DND-41 (cell line): ENCODE results near the gene MRGPRX2.

Source experiments
- ATAC-seq: fragments of 200-7000 bp; cut with Tn5 transposase; 3 replicates; pipeline ENCODE4 v1.9.1; 2021; ENCODE audit warnings: low read depth; ENCODE audit not compliant: insufficient read depth
- DNase-seq: peaks from one replicate; pipeline ENCODE4 v3.0.0-alpha.2; 2020
- H2AFZ ChIP-seq: 2 replicates; pipeline ENCODE4 v1.6.0; 2012; ENCODE audit warnings: low read depth, low read length
- H3K27ac ChIP-seq: 2 replicates; pipeline ENCODE4 v1.5.1; 2012; ENCODE audit warnings: low read length, inconsistent platforms
- H3K27me3 ChIP-seq: fragments of 200-600 bp; sonication (generic); 2 replicates; pipeline ENCODE4 v1.6.0; 2012; ENCODE audit warnings: low read length, mild to moderate bottlenecking, inconsistent platforms; ENCODE audit not compliant: insufficient read depth, poor library complexity
- H3K36me3 ChIP-seq: 2 replicates; pipeline ENCODE4 v1.5.1; 2012; ENCODE audit warnings: low read length, inconsistent platforms; ENCODE audit not compliant: insufficient read depth
- H3K4me1 ChIP-seq: 2 replicates; pipeline ENCODE4 v1.5.1; 2012; ENCODE audit warnings: mild to moderate bottlenecking, low read length; ENCODE audit not compliant: insufficient read depth
- H3K4me2 ChIP-seq: 2 replicates; pipeline ENCODE4 v1.6.0; 2012; ENCODE audit warnings: mild to moderate bottlenecking, moderate library complexity, low read length, inconsistent platforms; ENCODE audit not compliant: insufficient read depth
- H3K4me3 ChIP-seq, 2 experiments: fragments of 200-600 bp in 1 of 2; shearing (Covaris generic) in 1 of 2; 2 replicates each; pipeline ENCODE4 v1.5.1; 2012 to 2016; ENCODE audit warnings: inconsistent platforms in 2 of 2, low read length in 2 of 2, mild to moderate bottlenecking in 2 of 2, low read depth in 1 of 2, moderate library complexity in 1 of 2
- H3K79me2 ChIP-seq: 2 replicates; pipeline ENCODE4 v1.6.0; 2012; ENCODE audit warnings: low read length, inconsistent platforms; ENCODE audit not compliant: insufficient read depth
- H3K9ac ChIP-seq: 2 replicates; pipeline ENCODE4 v1.6.0; 2012; ENCODE audit warnings: low read depth, mild to moderate bottlenecking, inconsistent platforms, low read length, moderate library complexity
- H3K9me3 ChIP-seq: 2 replicates; pipeline ENCODE4 v1.5.1; 2012; ENCODE audit warnings: low read length, moderate library complexity, mild to moderate bottlenecking, inconsistent platforms; ENCODE audit not compliant: insufficient read depth, severe bottlenecking
- H4K20me1 ChIP-seq: 2 replicates; pipeline ENCODE4 v1.6.0; 2012; ENCODE audit warnings: low read length; ENCODE audit not compliant: insufficient read depth
- EZH2 ChIP-seq: IDR thresholded peaks from 3 replicates; pipeline ENCODE4 v1.6.1; 2012; ENCODE audit warnings: borderline replicate concordance, low read depth, mild to moderate bottlenecking, moderate library complexity, low read length, inconsistent platforms; ENCODE audit not compliant: severe bottlenecking
- TF ChIP-seq, protein P1 (sequence below): IDR thresholded peaks from 2 replicates; pipeline ENCODE4 v1.5.1; 2012; ENCODE audit warnings: borderline replicate concordance, low read length, moderate library complexity, mild to moderate bottlenecking; ENCODE audit not compliant: poor library complexity, severe bottlenecking; ENCODE audit errors: extremely low read depth

Gene MRGPRX2

DNA sequence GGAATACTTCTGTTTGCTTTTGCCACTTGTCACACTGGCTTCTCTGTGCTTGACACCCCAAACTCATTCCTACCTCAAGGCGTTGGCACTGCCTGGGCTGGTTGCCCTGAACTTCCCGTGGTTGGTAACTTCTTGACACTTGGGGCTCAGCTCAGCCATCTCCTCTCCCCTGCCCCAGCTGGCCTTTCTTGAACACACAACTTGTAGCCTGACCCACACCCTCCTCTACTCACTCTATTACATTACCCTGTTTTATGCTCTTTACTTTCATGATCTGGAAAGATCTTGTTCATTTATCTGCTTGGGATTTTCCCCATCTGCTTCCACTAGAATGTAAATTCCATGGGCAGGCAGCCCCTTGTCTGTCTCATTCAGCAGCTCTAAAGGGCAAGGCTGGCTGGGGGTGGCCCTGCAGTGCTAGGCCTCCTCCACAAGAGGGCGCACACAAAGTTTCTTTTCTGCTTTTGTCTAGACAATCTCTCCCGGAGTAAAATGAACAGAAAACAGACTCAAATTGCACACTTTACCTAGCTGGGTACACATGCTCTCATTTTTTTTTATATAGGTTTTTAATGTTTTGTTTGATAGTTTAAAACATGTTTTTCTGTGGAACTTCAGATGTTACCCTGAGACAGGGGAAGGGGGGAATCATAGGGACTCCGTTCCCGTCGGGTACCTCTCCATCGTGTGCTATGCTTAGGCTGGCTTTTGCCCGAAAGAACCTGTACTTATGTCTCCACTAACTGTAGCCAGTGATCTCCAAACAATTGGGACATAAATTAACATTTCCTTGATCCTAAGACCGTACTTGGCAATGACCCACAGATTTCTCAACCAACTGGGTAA is 16.4 kb upstream of the MRGPRX2 start:
- H3K4me3 ChIP-seq = no peak overlapping the region
- H3K27me3 ChIP-seq = peaks cover 10% of the 10 kb centered on the region
- ATAC-seq = peak; percentile 79
- H3K9me3 ChIP-seq = no peaks in the 10 kb centered on the region
- peak; percentile 64 for DNase-seq
- H3K9ac ChIP-seq = no peak overlapping the region
- 0 out of 2 replicates have a peak overlapping the region, but pooled peaks have one; percentile 10 for H2AFZ ChIP-seq
- no peaks in the 10 kb centered on the region for H4K20me1 ChIP-seq
- no peaks in the 10 kb centered on the region for H3K79me2 ChIP-seq
- TF ChIP-seq, protein P1, sequence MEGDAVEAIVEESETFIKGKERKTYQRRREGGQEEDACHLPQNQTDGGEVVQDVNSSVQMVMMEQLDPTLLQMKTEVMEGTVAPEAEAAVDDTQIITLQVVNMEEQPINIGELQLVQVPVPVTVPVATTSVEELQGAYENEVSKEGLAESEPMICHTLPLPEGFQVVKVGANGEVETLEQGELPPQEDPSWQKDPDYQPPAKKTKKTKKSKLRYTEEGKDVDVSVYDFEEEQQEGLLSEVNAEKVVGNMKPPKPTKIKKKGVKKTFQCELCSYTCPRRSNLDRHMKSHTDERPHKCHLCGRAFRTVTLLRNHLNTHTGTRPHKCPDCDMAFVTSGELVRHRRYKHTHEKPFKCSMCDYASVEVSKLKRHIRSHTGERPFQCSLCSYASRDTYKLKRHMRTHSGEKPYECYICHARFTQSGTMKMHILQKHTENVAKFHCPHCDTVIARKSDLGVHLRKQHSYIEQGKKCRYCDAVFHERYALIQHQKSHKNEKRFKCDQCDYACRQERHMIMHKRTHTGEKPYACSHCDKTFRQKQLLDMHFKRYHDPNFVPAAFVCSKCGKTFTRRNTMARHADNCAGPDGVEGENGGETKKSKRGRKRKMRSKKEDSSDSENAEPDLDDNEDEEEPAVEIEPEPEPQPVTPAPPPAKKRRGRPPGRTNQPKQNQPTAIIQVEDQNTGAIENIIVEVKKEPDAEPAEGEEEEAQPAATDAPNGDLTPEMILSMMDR = peak; percentile 97
- TF ChIP-seq EZH2 = no peak
- H3K4me1 ChIP-seq = no peaks in the 10 kb centered on the region
- H3K4me2 ChIP-seq = no peak overlapping the region
- H3K36me3 ChIP-seq = no peaks in the 10 kb centered on the region
- H3K27ac ChIP-seq = no peak overlapping the region

DNA sequence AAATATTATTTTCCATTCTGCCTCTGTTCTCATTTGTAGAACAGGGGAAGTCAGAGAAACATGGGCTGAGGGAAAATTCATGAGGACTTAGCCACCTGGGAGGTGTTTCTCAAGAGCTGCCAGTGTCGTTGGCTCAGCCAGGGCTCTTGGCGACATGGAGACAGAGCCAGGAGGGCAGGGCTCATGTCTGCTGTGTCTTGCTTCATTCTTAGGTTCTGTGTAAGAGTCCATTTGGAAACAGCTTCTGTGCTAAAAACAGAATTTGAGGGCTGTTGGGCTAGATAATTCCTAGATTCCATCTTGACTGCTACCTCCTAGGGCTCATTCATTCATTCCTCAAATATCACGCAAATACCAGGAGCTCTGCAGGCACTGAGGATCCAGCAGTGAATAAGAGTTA is 15.1 kb upstream of the MRGPRX2 start:
- Histone ChIP-seq H3K4me2 (no peak overlapping the region), H3K4me1 (no peaks in the 10 kb centered on the region; the same call in 1 of the 2 replicates), H3K27ac (no peak overlapping the region), H4K20me1 (no peaks in the 10 kb centered on the region), H3K27me3 (peaks cover 10% of the 10 kb centered on the region), H3K79me2 (no peaks in the 10 kb centered on the region), H3K36me3 (no peaks in the 10 kb centered on the region), H3K4me3 (no peak overlapping the region), H3K9ac (no peak overlapping the region), H3K9me3 (no peaks in the 10 kb centered on the region), H2AFZ (no peak overlapping the region)
- no peak for DNase-seq
- no peak for TF ChIP-seq EZH2
- TF ChIP-seq, protein P1 = no peak
- no peak for ATAC-seq

DNA sequence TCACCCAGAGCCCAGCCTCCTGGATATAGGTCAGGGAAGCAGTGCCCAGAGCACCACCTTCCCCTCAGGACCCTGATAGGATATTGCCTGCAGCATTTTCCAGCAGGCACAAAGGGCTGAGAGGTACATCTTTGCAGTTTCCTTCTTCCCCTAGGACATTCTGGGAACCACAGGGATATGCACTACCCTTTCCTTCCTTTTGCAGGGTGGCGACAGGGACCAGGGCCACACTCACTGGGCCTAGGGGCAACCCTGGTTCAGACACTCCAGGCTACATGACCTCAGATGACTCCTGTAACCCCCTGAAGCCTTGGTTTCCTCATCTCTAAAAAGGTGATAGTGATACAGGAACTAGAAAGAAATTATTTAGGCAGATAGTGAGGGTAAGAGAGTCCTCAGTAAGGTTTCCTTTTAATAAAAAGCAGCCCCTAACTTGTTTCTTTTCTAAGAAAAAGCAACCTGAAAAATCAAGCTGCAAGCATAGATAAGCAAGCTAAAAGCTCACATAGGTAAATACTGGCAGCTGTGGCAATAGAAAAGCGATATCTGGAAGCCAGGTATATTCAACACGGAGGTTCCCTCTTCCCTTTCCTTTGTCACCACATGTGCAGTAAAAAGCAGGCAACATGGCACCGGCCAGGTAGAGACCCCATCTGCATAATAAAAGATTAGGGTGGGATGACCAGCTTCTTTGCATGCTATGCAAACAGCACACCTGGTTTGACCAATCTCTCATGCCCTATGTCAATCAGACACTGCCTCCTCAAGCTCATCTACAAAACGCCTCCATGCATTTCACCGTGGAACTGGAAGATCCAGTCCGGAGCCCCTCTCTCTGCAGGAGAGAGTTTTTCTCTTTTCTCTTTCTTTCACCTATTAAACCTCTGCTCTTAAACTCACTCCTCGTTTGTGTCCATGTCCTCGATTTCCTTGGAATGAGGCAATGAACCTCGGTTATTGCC is 13.2 kb upstream of the MRGPRX2 start:
- Histone ChIP-seq H3K79me2 (no peaks in the 10 kb centered on the region), H3K4me1 (no peaks in the 10 kb centered on the region; the same call in 1 of the 2 replicates), H3K9me3 (no peaks in the 10 kb centered on the region), H3K27ac (no peak overlapping the region), H3K36me3 (no peaks in the 10 kb centered on the region), H3K9ac (no peak overlapping the region), H3K4me2 (no peak overlapping the region), H2AFZ (no peak overlapping the region), H3K4me3 (no peak overlapping the region), H3K27me3 (peaks cover 3% of the 10 kb centered on the region), H4K20me1 (no peaks in the 10 kb centered on the region)
- TF ChIP-seq EZH2 = no peak
- TF ChIP-seq, protein P1 = no peak
- ATAC-seq (no peak), DNase-seq (no peak)
